ENCODE data around the gene PIP4K2C. TPM values are rescaled to one million over a fixed set of nuclear protein-coding genes. Genes with fewer than 3 reads are reported as not detected.

The PIP4K2C gene
- total and polyA plus RNA-seq, 10 of the 15 experiments (the other 5 are each of a cell fraction or from before 2014, with no cell fraction given): 4.8 to 25.1 (median 14.9) TPM

DNA sequence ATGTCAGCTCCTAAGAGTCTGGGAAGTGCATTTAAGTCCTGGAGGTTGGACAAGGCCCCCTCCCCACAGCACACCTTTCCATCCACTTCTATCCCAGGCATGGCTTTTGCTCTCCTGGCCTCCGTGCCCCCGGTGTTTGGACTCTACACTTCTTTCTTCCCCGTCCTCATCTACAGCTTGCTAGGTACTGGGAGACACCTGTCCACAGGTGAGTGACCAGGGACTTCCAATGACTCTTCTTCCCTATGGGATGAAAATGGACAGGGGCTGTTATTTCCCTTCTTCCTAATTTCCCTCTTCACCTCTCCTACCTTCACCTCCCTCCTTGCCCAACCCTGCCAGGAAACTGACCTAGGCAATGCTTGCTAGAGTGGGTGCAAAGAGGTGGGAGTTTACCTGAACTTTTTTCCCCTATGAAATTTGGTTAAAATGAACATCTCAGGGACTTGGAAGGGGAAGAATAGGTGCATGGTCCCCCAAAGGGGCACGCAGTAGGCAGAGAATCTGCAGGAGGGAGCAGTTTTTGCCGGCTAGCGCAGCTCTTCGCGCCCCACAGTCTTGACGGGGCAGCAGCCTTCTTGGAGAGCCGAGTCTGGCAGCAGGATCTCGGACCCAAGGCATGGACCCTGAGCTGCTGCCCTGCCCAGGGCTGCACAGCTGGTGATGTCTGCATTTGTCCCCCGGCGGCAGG, 29.4 kb downstream of the PIP4K2C start (continued):
- no peak for TF ChIP-seq USF2 (IDR thresholded peaks at IDR 0.05; ENCODE audit: borderline replicate concordance, low read depth, low read length)
- TF ChIP-seq, protein P1, sequence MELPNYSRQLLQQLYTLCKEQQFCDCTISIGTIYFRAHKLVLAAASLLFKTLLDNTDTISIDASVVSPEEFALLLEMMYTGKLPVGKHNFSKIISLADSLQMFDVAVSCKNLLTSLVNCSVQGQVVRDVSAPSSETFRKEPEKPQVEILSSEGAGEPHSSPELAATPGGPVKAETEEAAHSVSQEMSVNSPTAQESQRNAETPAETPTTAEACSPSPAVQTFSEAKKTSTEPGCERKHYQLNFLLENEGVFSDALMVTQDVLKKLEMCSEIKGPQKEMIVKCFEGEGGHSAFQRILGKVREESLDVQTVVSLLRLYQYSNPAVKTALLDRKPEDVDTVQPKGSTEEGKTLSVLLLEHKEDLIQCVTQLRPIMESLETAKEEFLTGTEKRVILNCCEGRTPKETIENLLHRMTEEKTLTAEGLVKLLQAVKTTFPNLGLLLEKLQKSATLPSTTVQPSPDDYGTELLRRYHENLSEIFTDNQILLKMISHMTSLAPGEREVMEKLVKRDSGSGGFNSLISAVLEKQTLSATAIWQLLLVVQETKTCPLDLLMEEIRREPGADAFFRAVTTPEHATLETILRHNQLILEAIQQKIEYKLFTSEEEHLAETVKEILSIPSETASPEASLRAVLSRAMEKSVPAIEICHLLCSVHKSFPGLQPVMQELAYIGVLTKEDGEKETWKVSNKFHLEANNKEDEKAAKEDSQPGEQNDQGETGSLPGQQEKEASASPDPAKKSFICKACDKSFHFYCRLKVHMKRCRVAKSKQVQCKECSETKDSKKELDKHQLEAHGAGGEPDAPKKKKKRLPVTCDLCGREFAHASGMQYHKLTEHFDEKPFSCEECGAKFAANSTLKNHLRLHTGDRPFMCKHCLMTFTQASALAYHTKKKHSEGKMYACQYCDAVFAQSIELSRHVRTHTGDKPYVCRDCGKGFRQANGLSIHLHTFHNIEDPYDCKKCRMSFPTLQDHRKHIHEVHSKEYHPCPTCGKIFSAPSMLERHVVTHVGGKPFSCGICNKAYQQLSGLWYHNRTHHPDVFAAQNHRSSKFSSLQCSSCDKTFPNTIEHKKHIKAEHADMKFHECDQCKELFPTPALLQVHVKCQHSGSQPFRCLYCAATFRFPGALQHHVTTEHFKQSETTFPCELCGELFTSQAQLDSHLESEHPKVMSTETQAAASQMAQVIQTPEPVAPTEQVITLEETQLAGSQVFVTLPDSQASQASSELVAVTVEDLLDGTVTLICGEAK (IDR thresholded peaks at IDR 0.05; ENCODE audit: borderline replicate concordance): no peak

GRCh38 chr12:57620936-57621496, 30.0 kb downstream of the PIP4K2C start:
- H3K9me3 ChIP-seq (replicated peaks; ENCODE audit: control insufficient read depth, insufficient read depth, low read length): no peaks in the 10 kb centered on the region
- H2AFZ ChIP-seq (ENCODE audit: control insufficient read depth, low read depth, low read length): 0 out of 2 replicates have a peak overlapping the region, but pooled peaks have one; percentile 39
- peak overlapping the region; percentile 80 for H3K4me2 ChIP-seq (ENCODE audit: control insufficient read depth, insufficient read depth)
- no peaks in the 10 kb centered on the region for H3K36me3 ChIP-seq (ENCODE audit: control insufficient read depth in 2 of 2, insufficient read depth in 2 of 2, low read length in 1 of 2)
- intact Hi-C loops (cut with micrococcal nuclease; ENCODE audit: unreplicated experiment) (loop anchor here (1.0 to 5.0 kb wide), 2 partner anchors 38 to 164 kb away; partner anchors contain the start of genes GLI1 and INHBE), in situ Hi-C loops (cut with MboI) (no loop called here)
- BruUV-seq (replicated peaks): no TSS peak
- CTCF ChIA-PET: interaction anchor here (0.6 to 7.8 kb wide), 15 partner anchors 10 to 162 kb away, joined by 3 to 119 read pairs (median 5); partner anchors contain the start of genes ARHGEF25 and PIP4K2C
- H3K9ac ChIP-seq (ENCODE audit: control insufficient read depth, insufficient read depth, low read length): no peak overlapping the region
- H3K4me1 ChIP-seq (ENCODE audit: control insufficient read depth, insufficient read depth, low read length): peaks cover 6% of the 10 kb centered on the region
- H3K27me3 ChIP-seq (replicated peaks in 1 of 2; ENCODE audit: control insufficient read depth in 2 of 2, insufficient read depth in 2 of 2, low read length in 1 of 2): peaks cover 25 to 26% of the 10 kb centered on the region in 2 experiments; a peak in 3 of 4 replicates
- RAD21 ChIA-PET (ENCODE audit: unreplicated experiment): interaction anchor here (1.1 to 2.9 kb wide), 2 partner anchors 38 to 162 kb away, joined by 4 to 28 read pairs; partner anchors contain the start of gene GLI1
- WGBS (ENCODE audit: insufficient coverage, insufficient replicate concordance, low lambda C conversion rate, missing lambda C conversion rate): 10% methylated on average over 37 of the region's 42 CpGs
- FAIRE-seq (no peak), DNase-seq (ENCODE audit: low read depth, low spot score) (no peak), ATAC-seq (peak; percentile 32)
- H3K79me2 ChIP-seq (ENCODE audit: control insufficient read depth, insufficient read depth, low read length): no peaks in the 10 kb centered on the region
- POLR2A ChIA-PET: interaction anchor here (1.0 to 1.2 kb wide), 2 partner anchors 10 to 38 kb away, joined by 3 read pairs; partner anchors contain the start of gene ARHGEF25
- H3K27ac ChIP-seq (ENCODE audit: control insufficient read depth, insufficient read depth): no peak overlapping the region
- SMC1A ChIA-PET (ENCODE audit: uncharacterized antibody, unreplicated experiment): interaction anchor here (0.9 to 1.9 kb wide), 8 partner anchors 27 to 163 kb away, joined by 3 to 7 read pairs (median 4); partner anchors contain the start of gene PIP4K2C
- H4K20me1 ChIP-seq (ENCODE audit: control insufficient read depth, insufficient read depth): no peaks in the 10 kb centered on the region
- TF ChIP-seq ETV6 (conservative IDR thresholded peaks at IDR 0.05 in 1 of 2, IDR thresholded peaks at IDR 0.05 in 1 of 2; ENCODE audit: borderline replicate concordance in 1 of 2, low read depth in 1 of 2): no peak
- peak; percentile 47 to 72; a peak in 3 of 4 replicates for TF ChIP-seq BHLHE40 (IDR thresholded peaks at IDR 0.05; ENCODE audit: borderline replicate concordance in 1 of 2, low read depth in 2 of 2, low read length in 1 of 2)
- H3K4me3 ChIP-seq: 0 out of 2 replicates have a peak overlapping the region, but pooled peaks have one; percentile 16
